Mammary epithelial cell (primary cell): ENCODE measurements around the gene SEMA6A.

Experiments
- EZH2 ChIP-seq: IDR thresholded peaks from 2 replicates; pipeline ENCODE4 v1.6.1; 2012; ENCODE audit warnings: low read length, inconsistent platforms, borderline replicate concordance
- TF ChIP-seq, protein P1 (sequence below), 2 donors: IDR thresholded peaks in 1 of 2; conservative IDR thresholded peaks in 1 of 2; 2 replicates each; pipeline ENCODE4 v1.5.1; 2011 to 2012; ENCODE audit warnings: inconsistent platforms in 2 of 2, low read length in 2 of 2, mild to moderate bottlenecking in 2 of 2, control low read depth in 1 of 2, low read depth in 1 of 2; ENCODE audit not compliant: insufficient read depth in 1 of 2; ENCODE audit errors: extremely low read depth in 1 of 2

DNA sequence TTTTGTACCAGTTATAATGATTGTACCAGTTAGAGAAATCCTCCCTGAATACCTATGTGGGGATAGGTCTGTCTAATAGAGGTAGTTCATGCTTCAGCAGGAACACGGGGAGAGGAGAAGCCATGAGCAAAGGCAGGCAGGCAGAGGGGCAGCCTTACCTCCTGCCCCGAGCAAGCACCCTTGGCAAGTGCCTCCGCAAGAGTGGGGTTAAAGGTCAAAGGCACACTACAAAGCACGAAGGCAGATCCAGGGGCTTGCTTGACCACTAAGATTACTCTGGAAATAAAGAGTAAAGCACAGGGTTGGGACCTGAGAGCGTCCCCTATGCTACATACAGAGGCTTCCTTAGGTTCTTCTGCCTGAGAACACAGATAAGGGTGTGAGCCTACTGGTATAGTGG, 100.9 kb downstream of the SEMA6A start:
- TF ChIP-seq, protein P1, sequence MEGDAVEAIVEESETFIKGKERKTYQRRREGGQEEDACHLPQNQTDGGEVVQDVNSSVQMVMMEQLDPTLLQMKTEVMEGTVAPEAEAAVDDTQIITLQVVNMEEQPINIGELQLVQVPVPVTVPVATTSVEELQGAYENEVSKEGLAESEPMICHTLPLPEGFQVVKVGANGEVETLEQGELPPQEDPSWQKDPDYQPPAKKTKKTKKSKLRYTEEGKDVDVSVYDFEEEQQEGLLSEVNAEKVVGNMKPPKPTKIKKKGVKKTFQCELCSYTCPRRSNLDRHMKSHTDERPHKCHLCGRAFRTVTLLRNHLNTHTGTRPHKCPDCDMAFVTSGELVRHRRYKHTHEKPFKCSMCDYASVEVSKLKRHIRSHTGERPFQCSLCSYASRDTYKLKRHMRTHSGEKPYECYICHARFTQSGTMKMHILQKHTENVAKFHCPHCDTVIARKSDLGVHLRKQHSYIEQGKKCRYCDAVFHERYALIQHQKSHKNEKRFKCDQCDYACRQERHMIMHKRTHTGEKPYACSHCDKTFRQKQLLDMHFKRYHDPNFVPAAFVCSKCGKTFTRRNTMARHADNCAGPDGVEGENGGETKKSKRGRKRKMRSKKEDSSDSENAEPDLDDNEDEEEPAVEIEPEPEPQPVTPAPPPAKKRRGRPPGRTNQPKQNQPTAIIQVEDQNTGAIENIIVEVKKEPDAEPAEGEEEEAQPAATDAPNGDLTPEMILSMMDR (conservative IDR thresholded peaks at IDR 0.05 in 1 of 2, IDR thresholded peaks at IDR 0.05 in 1 of 2; ENCODE audit: extremely low read depth in 1 of 2, insufficient read depth in 1 of 2, low read depth in 1 of 2, low read length in 2 of 2) = no peak
- no peak for TF ChIP-seq EZH2
